RWPE2 (cell line): ENCODE measurements around the gene TBC1D5.

Source experiments
- ATAC-seq: fragments of 200-7000 bp; cut with Tn5 transposase; 3 replicates; pipeline ENCODE4 v1.9.1; 2021; ENCODE audit warnings: low read depth
- DNase-seq: peaks from one replicate; pipeline ENCODE4 v3.0.0-alpha.2; 2020; ENCODE audit warnings: low spot score
- H3K27ac ChIP-seq: fragments of 450-650 bp; 2 replicates; pipeline ENCODE4 v1.5.1; 2017; ENCODE audit warnings: mild to moderate bottlenecking; ENCODE audit not compliant: poor library complexity, severe bottlenecking
- H3K27me3 ChIP-seq: fragments of 250-450 bp; sonication (Bioruptor Pico); 2 replicates; pipeline ENCODE4 v1.5.1; 2021; ENCODE audit warnings: mild to moderate bottlenecking, moderate library complexity; ENCODE audit not compliant: insufficient read depth, poor library complexity, severe bottlenecking
- H3K36me3 ChIP-seq: fragments of 250-450 bp; sonication (Bioruptor Pico); 2 replicates; pipeline ENCODE4 v1.5.1; 2020; ENCODE audit warnings: low read depth, mild to moderate bottlenecking, moderate library complexity
- H3K4me1 ChIP-seq: fragments of 250-450 bp; sonication (Bioruptor Pico); 2 replicates; pipeline ENCODE4 v1.5.1; 2021; ENCODE audit warnings: mild to moderate bottlenecking, moderate library complexity; ENCODE audit not compliant: insufficient read depth, poor library complexity, severe bottlenecking
- H3K4me3 ChIP-seq: fragments of 250-450 bp; sonication (Bioruptor Pico); 2 replicates; pipeline ENCODE4 v1.5.1; 2021; ENCODE audit warnings: mild to moderate bottlenecking, moderate library complexity; ENCODE audit not compliant: severe bottlenecking
- H3K9me3 ChIP-seq: fragments of 250-450 bp; sonication (Bioruptor Pico); 2 replicates; pipeline ENCODE4 v1.5.1; 2021; ENCODE audit warnings: mild to moderate bottlenecking, moderate library complexity; ENCODE audit not compliant: severe bottlenecking
- TF ChIP-seq, protein P1 (sequence below): fragments of 450-650 bp; IDR thresholded peaks from one replicate; pipeline ENCODE4 v1.5.1; 2017; ENCODE audit warnings: mild to moderate bottlenecking, moderate library complexity; ENCODE audit not compliant: poor library complexity, severe bottlenecking

TBC1D5 gene

DNA sequence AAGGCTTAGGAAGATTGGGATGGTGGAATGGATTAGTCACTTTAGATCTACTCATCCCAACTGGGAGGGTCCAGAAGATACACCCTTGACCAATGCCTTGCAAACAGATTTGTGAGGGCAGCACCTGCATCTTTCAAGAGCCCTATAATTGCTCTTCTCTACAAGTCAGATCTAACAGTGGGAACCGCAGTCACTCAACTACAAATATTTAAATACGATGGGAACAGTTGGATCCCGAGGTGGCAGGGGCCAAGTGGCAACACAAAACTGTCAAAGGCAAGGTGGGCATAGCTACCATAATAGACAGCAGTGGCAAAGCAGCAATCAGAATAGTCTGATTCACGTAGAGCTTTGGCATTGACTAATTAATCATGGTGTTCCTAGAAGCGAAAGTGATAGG, 152.0 kb downstream of the TBC1D5 start:
- no peak overlapping the region for H3K4me3 ChIP-seq
- DNase-seq (no peak), ATAC-seq (no peak)
- H3K36me3 ChIP-seq: no peaks in the 10 kb centered on the region
- TF ChIP-seq, protein P1, sequence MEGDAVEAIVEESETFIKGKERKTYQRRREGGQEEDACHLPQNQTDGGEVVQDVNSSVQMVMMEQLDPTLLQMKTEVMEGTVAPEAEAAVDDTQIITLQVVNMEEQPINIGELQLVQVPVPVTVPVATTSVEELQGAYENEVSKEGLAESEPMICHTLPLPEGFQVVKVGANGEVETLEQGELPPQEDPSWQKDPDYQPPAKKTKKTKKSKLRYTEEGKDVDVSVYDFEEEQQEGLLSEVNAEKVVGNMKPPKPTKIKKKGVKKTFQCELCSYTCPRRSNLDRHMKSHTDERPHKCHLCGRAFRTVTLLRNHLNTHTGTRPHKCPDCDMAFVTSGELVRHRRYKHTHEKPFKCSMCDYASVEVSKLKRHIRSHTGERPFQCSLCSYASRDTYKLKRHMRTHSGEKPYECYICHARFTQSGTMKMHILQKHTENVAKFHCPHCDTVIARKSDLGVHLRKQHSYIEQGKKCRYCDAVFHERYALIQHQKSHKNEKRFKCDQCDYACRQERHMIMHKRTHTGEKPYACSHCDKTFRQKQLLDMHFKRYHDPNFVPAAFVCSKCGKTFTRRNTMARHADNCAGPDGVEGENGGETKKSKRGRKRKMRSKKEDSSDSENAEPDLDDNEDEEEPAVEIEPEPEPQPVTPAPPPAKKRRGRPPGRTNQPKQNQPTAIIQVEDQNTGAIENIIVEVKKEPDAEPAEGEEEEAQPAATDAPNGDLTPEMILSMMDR: no peak
- no peak overlapping the region for H3K27ac ChIP-seq
- H3K9me3 ChIP-seq: no peaks in the 10 kb centered on the region
- H3K27me3 ChIP-seq: no peaks in the 10 kb centered on the region
- H3K4me1 ChIP-seq: no peaks in the 10 kb centered on the region

DNA sequence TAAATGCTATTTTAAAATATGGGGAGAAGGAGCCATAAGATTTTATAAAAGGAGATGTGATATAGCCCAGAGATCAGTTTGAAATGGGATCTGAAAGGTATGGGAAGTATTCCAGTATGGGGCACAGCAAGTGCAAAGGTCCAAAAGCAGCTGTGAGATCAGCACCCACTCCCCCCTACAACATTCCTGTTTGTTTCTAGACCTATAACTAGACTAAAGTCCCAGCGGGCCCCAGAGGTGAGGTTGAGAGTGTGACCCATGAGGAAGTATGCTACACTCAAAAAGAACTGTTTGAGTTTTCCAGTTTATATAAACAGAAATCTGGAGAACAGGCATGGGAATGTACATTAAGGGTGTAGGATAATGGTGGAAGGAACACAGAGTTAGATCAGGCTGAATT, 152.5 kb downstream of the TBC1D5 start:
- no peaks in the 10 kb centered on the region for H3K9me3 ChIP-seq
- ATAC-seq (no peak), DNase-seq (no peak)
- TF ChIP-seq, protein P1: no peak
- H3K36me3 ChIP-seq: no peaks in the 10 kb centered on the region
- H3K27me3 ChIP-seq: no peaks in the 10 kb centered on the region
- no peaks in the 10 kb centered on the region for H3K4me1 ChIP-seq
- H3K27ac ChIP-seq: no peak overlapping the region
- no peak overlapping the region for H3K4me3 ChIP-seq

DNA sequence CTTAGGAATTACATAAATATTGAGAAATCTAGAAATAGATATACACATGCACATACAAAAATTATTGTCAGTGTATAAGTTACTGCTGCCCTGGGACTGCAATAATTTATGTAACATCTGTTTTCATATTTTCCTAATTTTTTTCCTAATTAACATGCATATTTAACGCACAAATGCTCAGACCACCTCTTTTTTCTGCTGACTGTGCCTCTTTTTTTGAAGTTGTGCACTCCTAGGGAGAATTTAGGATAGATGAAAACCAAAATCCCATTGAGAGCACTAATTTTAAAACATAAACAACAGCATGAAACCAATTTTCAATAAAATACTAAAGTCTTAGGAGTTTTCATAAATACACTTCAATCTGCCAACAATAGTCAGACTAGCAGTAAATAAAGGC, 154.0 kb downstream of the TBC1D5 start:
- H3K4me3 ChIP-seq: no peak overlapping the region
- ATAC-seq (no peak), DNase-seq (no peak)
- no peak overlapping the region for H3K27ac ChIP-seq
- H3K27me3 ChIP-seq: no peaks in the 10 kb centered on the region
- TF ChIP-seq, protein P1: no peak
- no peaks in the 10 kb centered on the region for H3K36me3 ChIP-seq
- H3K9me3 ChIP-seq: no peaks in the 10 kb centered on the region
- no peaks in the 10 kb centered on the region for H3K4me1 ChIP-seq

DNA sequence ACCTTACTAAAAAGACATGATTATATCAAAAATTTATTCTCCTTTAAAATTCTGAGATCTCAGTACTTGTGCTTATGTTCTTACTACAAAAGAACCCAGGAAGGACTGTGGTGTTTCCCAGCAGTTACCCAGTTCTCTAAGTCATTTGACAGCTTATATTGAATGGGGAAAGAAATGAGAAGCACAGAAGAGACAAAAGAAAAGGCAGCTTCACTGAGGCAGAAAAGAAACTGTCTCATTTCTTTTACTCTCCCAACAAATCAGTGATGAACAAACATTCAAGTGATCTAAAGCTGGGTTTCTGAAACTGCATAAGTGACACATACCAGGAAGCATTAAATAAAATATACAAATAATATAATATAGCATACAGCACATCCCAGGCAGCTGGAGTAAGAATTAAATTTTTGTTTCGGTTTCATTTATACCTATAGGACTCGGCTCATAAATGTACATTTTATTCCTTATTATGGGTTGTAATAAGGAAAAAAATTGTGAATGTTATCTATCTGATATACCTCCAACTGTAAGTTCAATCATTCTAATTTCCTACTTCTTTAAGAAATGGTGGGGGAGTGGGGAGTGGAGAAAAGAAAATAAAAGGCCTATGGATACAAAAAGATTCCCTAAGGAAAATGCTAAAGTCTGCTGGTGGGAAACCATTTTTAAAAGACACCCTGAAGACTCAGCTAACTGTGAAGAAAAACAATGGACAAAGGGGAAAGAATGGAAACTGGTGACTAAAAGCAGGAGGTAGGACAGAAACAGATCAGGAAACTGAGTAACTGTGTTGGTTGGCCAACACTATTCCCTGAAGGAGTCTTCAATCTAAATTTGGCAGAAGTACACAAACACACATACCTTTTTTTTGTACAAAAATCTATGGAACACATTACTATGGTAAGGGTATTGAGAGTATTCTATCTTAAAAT, 156.8 kb downstream of the TBC1D5 start:
- Histone ChIP-seq H3K9me3 (no peaks in the 10 kb centered on the region), H3K4me3 (no peak overlapping the region), H3K27me3 (no peaks in the 10 kb centered on the region), H3K36me3 (no peaks in the 10 kb centered on the region), H3K27ac (no peak overlapping the region), H3K4me1 (peaks cover 15% of the 10 kb centered on the region)
- TF ChIP-seq, protein P1: no peak
- DNase-seq: no peak
- no peak for ATAC-seq

DNA sequence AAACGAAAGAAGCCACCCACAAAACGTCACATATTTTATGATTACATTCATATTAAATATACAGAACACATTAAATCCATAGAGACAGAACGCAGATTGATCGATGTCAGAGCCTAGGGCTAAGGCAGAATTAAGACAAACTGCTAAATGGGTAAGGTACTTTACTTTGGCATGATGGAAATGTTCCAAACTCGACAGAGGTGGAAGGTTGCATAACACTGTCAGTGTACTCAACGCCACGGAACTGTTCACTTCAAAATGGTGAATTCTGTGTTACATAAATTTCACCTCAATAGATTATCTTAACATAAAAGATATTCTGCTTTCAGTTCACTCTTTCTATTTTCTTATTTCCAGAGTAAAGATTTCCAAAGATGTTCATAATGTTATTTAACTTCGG, 158.4 kb downstream of the TBC1D5 start:
- Histone ChIP-seq H3K36me3 (no peaks in the 10 kb centered on the region), H3K4me1 (peaks cover 31% of the 10 kb centered on the region), H3K9me3 (no peaks in the 10 kb centered on the region), H3K27ac (no peak overlapping the region), H3K4me3 (no peak overlapping the region), H3K27me3 (no peaks in the 10 kb centered on the region)
- TF ChIP-seq, protein P1: no peak
- DNase-seq (no peak), ATAC-seq (no peak)
